ENCODE results near the gene PTH2R.

DNA sequence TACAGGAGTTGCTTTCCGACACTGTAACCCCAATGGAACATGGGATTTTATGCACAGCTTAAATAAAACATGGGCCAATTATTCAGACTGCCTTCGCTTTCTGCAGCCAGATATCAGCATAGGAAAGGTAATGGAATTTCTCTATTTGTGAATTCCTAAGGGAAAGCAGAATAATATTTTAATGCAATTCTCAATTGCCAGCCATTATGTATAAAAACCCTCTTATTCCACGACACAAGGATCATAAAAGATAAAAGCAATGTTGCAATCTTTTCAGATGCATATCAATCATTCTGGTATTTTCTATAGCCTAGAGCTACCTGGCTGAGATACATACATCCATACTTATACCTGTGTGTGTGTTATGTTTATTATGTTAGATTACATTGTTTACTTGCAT is 31.2 kb downstream of the PTH2R start:
- TF ChIP-seq CTCF (conservative IDR thresholded peaks at IDR 0.05; ENCODE audit: low read depth, low read length), result no peak
- no peak for TF ChIP-seq POLR2A (IDR thresholded peaks at IDR 0.05; ENCODE audit: low read depth, low read length)
- no peak for TF ChIP-seq BHLHE40 (IDR thresholded peaks at IDR 0.05; ENCODE audit: low read depth, low read length)
- no peak for TF ChIP-seq CEBPB (IDR thresholded peaks at IDR 0.05; ENCODE audit: low read depth, low read length)
- no peak for TF ChIP-seq MXI1 (IDR thresholded peaks at IDR 0.05; ENCODE audit: borderline replicate concordance, low read depth, low read length)
- no peak for TF ChIP-seq MAFK (IDR thresholded peaks at IDR 0.05; ENCODE audit: low read depth, low read length)
- no peak for TF ChIP-seq ELK1 (IDR thresholded peaks at IDR 0.05; ENCODE audit: borderline replicate concordance, low read depth, low read length)
- no peak for TF ChIP-seq CHD1 (IDR thresholded peaks at IDR 0.05; ENCODE audit: low read depth, low read length)
- no peak for TF ChIP-seq NFE2L2 (IDR thresholded peaks at IDR 0.05; ENCODE audit: low read depth, low read length)

All from IMR-90 (cell line).